Skeletal muscle cell (primary cell): Measurements from ENCODE around the gene DNAJC21.

Experiments
- DNase-seq: peaks from one replicate; pipeline ENCODE4 v3.0.0-alpha.2; 2010; ENCODE audit warnings: low read depth
- H3K4me3 ChIP-seq: 2 replicates; pipeline ENCODE4 v1.5.1; 2011; ENCODE audit warnings: low read depth, mild to moderate bottlenecking, control low read depth, low read length, moderate library complexity

DNAJC21 gene

GRCh38 chr5:34929134-34929719, at the start of gene DNAJC21:
TSS of gene DNAJC21 (plus strand) at chr5:34929559. CDS start at chr5:34929820, 261 bp downstream.
- peak; percentile 91 for DNase-seq

GRCh38 chr5:34881246-34881645, 48.1 kb upstream of the DNAJC21 start:
- no peak overlapping the region for H3K4me3 ChIP-seq
- DNase-seq, result no peak

More at GRCh38 chr5:34929134-34929719, at the start of gene DNAJC21:
- peak within 1 kb of the TSS; percentile 83 for H3K4me3 ChIP-seq

- H3K4me3 ChIP-seq, result no peak overlapping the region
- DNase-seq, result no peak
Measured at GRCh38 chr5:34886392-34887119, 42.8 kb upstream of the DNAJC21 start.

GRCh38 chr5:34889394-34889793, 40.0 kb upstream of the DNAJC21 start:
- H3K4me3 ChIP-seq, result no peak overlapping the region
- DNase-seq, result no peak

- DNase-seq, result peak; percentile 93
- H3K4me3 ChIP-seq, result no peak overlapping the region
Measured at GRCh38 chr5:34891981-34892380, 37.4 kb upstream of the DNAJC21 start.

GRCh38 chr5:34892414-34892813, 36.9 kb upstream of the DNAJC21 start:
- DNase-seq, result no peak
- H3K4me3 ChIP-seq, result no peak overlapping the region

- no peak for DNase-seq
- H3K4me3 ChIP-seq, result no peak overlapping the region
Measured at GRCh38 chr5:34894716-34895115, 34.6 kb upstream of the DNAJC21 start.

- peak; percentile 22 for DNase-seq
Measured at GRCh38 chr5:34895641-34896419, 33.5 kb upstream of the DNAJC21 start.

GRCh38 chr5:34897646-34898045, 31.7 kb upstream of the DNAJC21 start:
- no peak for DNase-seq
- no peak overlapping the region for H3K4me3 ChIP-seq

More at GRCh38 chr5:34895641-34896419, 33.5 kb upstream of the DNAJC21 start:
- H3K4me3 ChIP-seq, result no peak overlapping the region

- no peak overlapping the region for H3K4me3 ChIP-seq
- peak; percentile 48 for DNase-seq
Measured at GRCh38 chr5:34898258-34898895, 31.0 kb upstream of the DNAJC21 start.

- DNase-seq, result no peak
- H3K4me3 ChIP-seq, result no peak overlapping the region
Measured at GRCh38 chr5:34899066-34899465, 30.3 kb upstream of the DNAJC21 start.

GRCh38 chr5:34900652-34901051, 28.7 kb upstream of the DNAJC21 start:
- no peak for DNase-seq
- no peak overlapping the region for H3K4me3 ChIP-seq

GRCh38 chr5:34903260-34903659, 26.1 kb upstream of the DNAJC21 start:
- no peak overlapping the region for H3K4me3 ChIP-seq
- DNase-seq, result no peak

- H3K4me3 ChIP-seq, result no peak overlapping the region
- DNase-seq, result no peak
Measured at GRCh38 chr5:34905564-34905963, 23.8 kb upstream of the DNAJC21 start.

GRCh38 chr5:34913072-34913471, 16.3 kb upstream of the DNAJC21 start:
- H3K4me3 ChIP-seq, result no peak overlapping the region

GRCh38 chr5:34914671-34915138, 14.7 kb upstream of the DNAJC21 start:
- peak overlapping the region; percentile 100 for H3K4me3 ChIP-seq
- DNase-seq, result no peak

More at GRCh38 chr5:34913072-34913471, 16.3 kb upstream of the DNAJC21 start:
- no peak for DNase-seq

- peak within 1 kb of the TSS; percentile 100 for H3K4me3 ChIP-seq
- DNase-seq, result peak; percentile 94
Measured at GRCh38 chr5:34915139-34915855, 14.1 kb upstream of the DNAJC21 start, which contains the start of the genes BRIX1 and RAD1. TSS of gene BRIX1 (plus strand) at chr5:34915711. CDS start at chr5:34915739, 28 bp downstream. TSS of gene RAD1 (minus strand) at chr5:34915504. CDS start at chr5:34914892, 612 bp downstream.

GRCh38 chr5:34915856-34916192, 13.5 kb upstream of the DNAJC21 start:
- peak overlapping the region; percentile 100 for H3K4me3 ChIP-seq
- no peak for DNase-seq

GRCh38 chr5:34916518-34916917, 12.8 kb upstream of the DNAJC21 start:
- H3K4me3 ChIP-seq, result peak overlapping the region; percentile 100
- no peak for DNase-seq
